Thoracic aorta (tissue), 2 donors: ENCODE results near the gene KLHL4. TPM values are rescaled to one million over a fixed set of nuclear protein-coding genes. Genes with fewer than 3 reads are reported as not detected.

Experiments
- ATAC-seq: fragments of 150-250 bp; one replicate; pipeline ENCODE4 v1.8.0; 2017; ENCODE audit warnings: low read depth; ENCODE audit not compliant: insufficient number of reproducible peaks, low FRiP score
- DNase-seq: peaks from one replicate; pipeline ENCODE4 v3.0.0-alpha.2; 2020; ENCODE audit warnings: low spot score
- H3K27ac ChIP-seq, 2 donors: fragments of 200-600 bp; sonication (generic); 1 replicate in 1 of 2; 2 replicates in 1 of 2; pipeline ENCODE4 v1.5.1; 2016; ENCODE audit warnings: mild to moderate bottlenecking in 2 of 2, moderate library complexity in 2 of 2
- H3K27me3 ChIP-seq: fragments of 200-600 bp; sonication (generic); replicated peaks from 2 replicates; pipeline ENCODE4 v1.6.0; 2016; ENCODE audit warnings: mild to moderate bottlenecking; ENCODE audit not compliant: insufficient read depth
- H3K36me3 ChIP-seq: fragments of 200-600 bp; sonication (generic); one replicate; pipeline ENCODE4 v1.5.1; 2016
- H3K4me1 ChIP-seq, 2 donors: fragments of 200-600 bp; sonication (generic); 1 replicate in 1 of 2; 2 replicates in 1 of 2; pipeline versions ENCODE4 v1.5.1 to v1.6.0; 2016; ENCODE audit warnings: low read depth in 2 of 2, mild to moderate bottlenecking in 1 of 2; ENCODE audit not compliant: control insufficient read depth in 1 of 2
- H3K4me3 ChIP-seq: fragments of 200-600 bp; sonication (generic); 2 replicates; pipeline ENCODE4 v1.5.1; 2016; ENCODE audit warnings: mild to moderate bottlenecking
- H3K9me3 ChIP-seq: fragments of 200-600 bp; sonication (generic); 2 replicates; pipeline ENCODE4 v1.5.1; 2016
- total RNA-seq, 2 donors: library from RNA; depleted of rRNA; stranded (reverse); fragments of >200 nt; gene quantifications; one replicate each; pipeline versions ENCODE4 v1.1.0 to v1.2.3, GENCODE V29; 2016
- TF ChIP-seq, protein P1 (sequence below): fragments of 200-600 bp; sonication (generic); IDR thresholded peaks from one replicate; pipeline ENCODE4 v1.5.1; 2019; ENCODE audit warnings: antibody characterized with exemption

The KLHL4 gene
- total RNA-seq, 2 donors from 2014 or later: 0.56 to 0.95 TPM

DNA sequence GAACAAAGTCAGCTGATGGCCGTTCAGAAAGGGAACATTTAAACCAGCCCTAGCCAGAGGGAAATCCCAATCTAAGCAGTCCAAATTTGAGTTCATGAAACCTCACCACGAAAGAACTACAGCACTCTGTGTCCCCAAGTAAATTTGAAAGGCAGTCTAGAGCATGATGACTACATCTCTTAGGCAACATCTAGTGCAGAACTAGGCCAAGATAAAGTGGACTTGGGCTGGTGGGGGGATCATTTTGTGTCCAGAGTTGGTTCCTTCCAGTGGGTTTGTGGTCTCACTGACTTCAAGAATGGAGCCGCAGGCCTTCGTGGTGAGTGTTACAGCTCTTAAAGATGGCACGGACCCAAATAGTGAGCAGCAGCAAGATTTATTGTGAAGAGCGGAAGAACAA lies 64.9 kb downstream of the KLHL4 start:
- ATAC-seq (no peak), DNase-seq (no peak)
- no peak overlapping the region for H3K4me3 ChIP-seq
- H3K36me3 ChIP-seq: no peaks in the 10 kb centered on the region
- no peaks in the 10 kb centered on the region for H3K4me1 ChIP-seq
- TF ChIP-seq, protein P1, sequence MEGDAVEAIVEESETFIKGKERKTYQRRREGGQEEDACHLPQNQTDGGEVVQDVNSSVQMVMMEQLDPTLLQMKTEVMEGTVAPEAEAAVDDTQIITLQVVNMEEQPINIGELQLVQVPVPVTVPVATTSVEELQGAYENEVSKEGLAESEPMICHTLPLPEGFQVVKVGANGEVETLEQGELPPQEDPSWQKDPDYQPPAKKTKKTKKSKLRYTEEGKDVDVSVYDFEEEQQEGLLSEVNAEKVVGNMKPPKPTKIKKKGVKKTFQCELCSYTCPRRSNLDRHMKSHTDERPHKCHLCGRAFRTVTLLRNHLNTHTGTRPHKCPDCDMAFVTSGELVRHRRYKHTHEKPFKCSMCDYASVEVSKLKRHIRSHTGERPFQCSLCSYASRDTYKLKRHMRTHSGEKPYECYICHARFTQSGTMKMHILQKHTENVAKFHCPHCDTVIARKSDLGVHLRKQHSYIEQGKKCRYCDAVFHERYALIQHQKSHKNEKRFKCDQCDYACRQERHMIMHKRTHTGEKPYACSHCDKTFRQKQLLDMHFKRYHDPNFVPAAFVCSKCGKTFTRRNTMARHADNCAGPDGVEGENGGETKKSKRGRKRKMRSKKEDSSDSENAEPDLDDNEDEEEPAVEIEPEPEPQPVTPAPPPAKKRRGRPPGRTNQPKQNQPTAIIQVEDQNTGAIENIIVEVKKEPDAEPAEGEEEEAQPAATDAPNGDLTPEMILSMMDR: no peak
- no peaks in the 10 kb centered on the region for H3K27me3 ChIP-seq
- no peaks in the 10 kb centered on the region for H3K9me3 ChIP-seq
- no peak overlapping the region for H3K27ac ChIP-seq

DNA sequence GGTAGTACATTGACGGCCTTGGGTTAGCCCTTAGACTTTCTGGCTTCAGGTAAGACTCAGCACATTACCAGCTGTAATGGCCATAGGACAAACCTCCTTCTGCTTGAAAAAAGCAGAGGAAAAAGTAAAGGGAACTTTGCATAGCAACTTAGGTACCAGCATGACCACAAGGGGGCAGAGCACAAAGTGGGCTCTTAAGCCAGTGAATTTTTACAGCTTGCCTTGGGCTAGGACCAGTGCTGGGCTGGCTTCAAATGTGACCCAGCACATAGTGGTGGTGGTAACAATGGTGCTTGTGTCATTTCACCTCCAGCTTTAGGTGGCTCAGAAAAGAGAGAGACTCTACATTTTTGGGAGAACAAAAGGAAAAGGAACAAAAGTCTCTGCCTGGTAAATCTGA lies 66.1 kb downstream of the KLHL4 start:
- Histone ChIP-seq H3K9me3 (no peaks in the 10 kb centered on the region), H3K27ac (no peak overlapping the region), H3K4me1 (no peaks in the 10 kb centered on the region), H3K27me3 (no peaks in the 10 kb centered on the region), H3K4me3 (no peak overlapping the region), H3K36me3 (no peaks in the 10 kb centered on the region)
- TF ChIP-seq, protein P1: no peak
- ATAC-seq (no peak), DNase-seq (no peak)

DNA sequence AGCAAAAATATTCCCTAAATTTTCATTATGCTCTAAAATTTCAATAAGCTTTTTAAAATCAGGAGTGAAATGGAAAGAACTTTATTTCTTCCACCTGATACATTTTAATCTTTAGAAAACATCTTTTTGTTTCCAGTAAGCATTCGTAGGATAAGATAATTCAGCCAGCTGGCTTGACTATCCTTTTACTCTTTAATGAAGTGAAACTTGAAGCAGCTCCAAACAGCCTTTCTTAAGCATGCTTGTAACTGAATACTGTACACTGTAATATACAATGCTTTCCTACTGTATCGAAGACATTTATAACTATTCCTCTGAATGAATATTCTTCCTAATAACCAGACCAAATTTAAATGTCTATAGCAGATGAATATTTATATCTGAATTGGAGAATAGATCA lies 98.8 kb downstream of the KLHL4 start:
- Histone ChIP-seq H3K9me3 (no peaks in the 10 kb centered on the region), H3K4me1 (no peaks in the 10 kb centered on the region), H3K27me3 (no peaks in the 10 kb centered on the region), H3K4me3 (no peak overlapping the region), H3K27ac (no peak overlapping the region), H3K36me3 (no peaks in the 10 kb centered on the region)
- TF ChIP-seq, protein P1: no peak
- ATAC-seq: no peak
- no peak for DNase-seq

DNA sequence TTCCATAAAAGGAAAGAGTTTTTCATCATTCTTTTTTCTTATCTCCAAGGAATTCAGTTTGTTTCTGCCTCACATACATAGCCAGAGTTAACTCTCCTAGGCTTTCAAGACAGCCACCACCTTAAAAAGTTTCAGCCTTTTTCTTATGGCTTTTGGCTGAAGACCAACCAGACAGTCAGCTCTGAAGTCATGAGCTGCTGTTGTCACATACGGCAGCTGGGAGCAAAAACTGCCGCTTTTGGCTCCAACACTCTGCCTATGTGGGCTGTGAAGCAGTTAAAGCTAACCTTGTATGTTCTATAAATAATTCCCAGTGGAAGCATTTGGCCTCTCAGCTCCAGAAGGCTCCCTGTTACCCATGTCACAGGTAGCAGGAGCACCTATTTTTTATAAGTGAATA lies 104.1 kb downstream of the KLHL4 start:
- TF ChIP-seq, protein P1: no peak
- Histone ChIP-seq H3K27ac (no peak overlapping the region), H3K36me3 (no peaks in the 10 kb centered on the region), H3K4me3 (no peak overlapping the region), H3K9me3 (no peaks in the 10 kb centered on the region), H3K4me1 (no peaks in the 10 kb centered on the region), H3K27me3 (no peaks in the 10 kb centered on the region)
- ATAC-seq (no peak), DNase-seq (no peak)

DNA sequence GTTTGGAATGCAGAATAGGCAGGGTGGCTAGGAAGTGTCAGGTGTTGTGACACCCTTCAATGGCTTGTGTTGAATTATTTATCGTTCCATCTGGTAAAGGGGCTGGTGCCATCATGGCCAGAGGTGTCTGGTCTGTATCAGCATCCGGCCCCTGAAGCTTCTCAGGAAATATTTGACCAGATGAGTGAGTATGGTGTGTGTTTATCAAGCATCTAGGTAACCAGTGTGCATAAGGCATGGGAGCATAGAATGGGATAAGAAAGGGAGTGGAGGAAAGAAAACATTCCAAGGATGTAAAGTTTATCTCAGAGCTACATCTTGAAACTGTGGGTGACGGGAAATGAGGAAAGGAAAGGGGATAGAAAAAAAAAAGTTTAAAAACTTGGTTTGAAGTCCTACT lies 109.4 kb downstream of the KLHL4 start:
- ATAC-seq (no peak), DNase-seq (no peak)
- no peaks in the 10 kb centered on the region for H3K36me3 ChIP-seq
- H3K27ac ChIP-seq: no peak overlapping the region
- H3K4me3 ChIP-seq: no peak overlapping the region
- H3K27me3 ChIP-seq: no peaks in the 10 kb centered on the region
- TF ChIP-seq, protein P1: no peak
- no peaks in the 10 kb centered on the region for H3K4me1 ChIP-seq
- H3K9me3 ChIP-seq: no peaks in the 10 kb centered on the region
